IMR-90 (cell line): Measurements from ENCODE around the gene ZNF407. TPM values are rescaled to one million over a fixed set of nuclear protein-coding genes. Genes with fewer than 3 reads are reported as not detected.

Experiments
- ATAC-seq: fragments of 200-7000 bp; cut with Tn5 transposase; 2 replicates; pipeline ENCODE4 v1.9.1; 2020; ENCODE audit warnings: low read depth, mild to moderate bottlenecking, moderate library complexity
- BruUV-seq: library from RNA; stranded (reverse); fragments of 400-500 nt; replicated peaks from 2 replicates; lab custom pipeline; 2021; lab: Mats Ljungman, UMichigan
- CTCF ChIA-PET: fragments of 300-600 bp; formaldehyde crosslinking; extraction: SDS; loops from one replicate; lab custom pipeline; 2021; ENCODE audit warnings: antibody characterized with exemption; lab: Yijun Ruan, JAX
- POLR2A ChIA-PET: fragments of 300-600 bp; sonication (Branson Sonifier 250); formaldehyde crosslinking; loops from one replicate; lab custom pipeline; 2022; ENCODE audit warnings: antibody characterized with exemption; ENCODE audit not compliant: unreplicated experiment; lab: Charles Lee
- DNase-seq: peaks from one replicate; pipeline ENCODE4 v3.0.0; 2013
- H2AFZ ChIP-seq: replicated peaks from 2 replicates; pipeline ENCODE3; 2013; ENCODE audit warnings: low read length, mild to moderate bottlenecking; ENCODE audit not compliant: poor library complexity
- H2AK5ac ChIP-seq: 2 replicates; pipeline ENCODE4 v1.6.1; 2013; ENCODE audit warnings: low read depth, low read length, inconsistent platforms
- H2AK9ac ChIP-seq: replicated peaks from 2 replicates; pipeline ENCODE3; 2013; ENCODE audit warnings: mild to moderate bottlenecking, low read depth, low read length, moderate library complexity; ENCODE audit not compliant: poor library complexity
- H2BK120ac ChIP-seq: 2 replicates; pipeline ENCODE4 v1.6.1; 2013; ENCODE audit warnings: low read depth, low read length, inconsistent platforms
- H2BK15ac ChIP-seq: 3 replicates; pipeline ENCODE4 v1.6.1; 2013; ENCODE audit warnings: low read depth, low read length, inconsistent platforms
- H2BK20ac ChIP-seq: 2 replicates; pipeline ENCODE4 v1.6.1; 2013; ENCODE audit warnings: low read depth, mild to moderate bottlenecking, inconsistent platforms, low read length, moderate library complexity
- H2BK5ac ChIP-seq: 2 replicates; pipeline ENCODE4 v1.6.1; 2013; ENCODE audit warnings: mild to moderate bottlenecking, low read depth, low read length, inconsistent platforms; ENCODE audit not compliant: poor library complexity, severe bottlenecking
- H3K14ac ChIP-seq: replicated peaks from 2 replicates; pipeline ENCODE4 v1.6.1; 2013; ENCODE audit warnings: low read depth, low read length, inconsistent platforms
- H3K18ac ChIP-seq: 2 replicates; pipeline ENCODE4 v1.6.1; 2013; ENCODE audit warnings: low read depth, low read length, control low read depth
- H3K23ac ChIP-seq: 2 replicates; pipeline ENCODE4 v1.6.1; 2013; ENCODE audit warnings: low read depth, low read length, inconsistent platforms
- H3K27ac ChIP-seq: 2 replicates; pipeline ENCODE4 v1.5.1; 2013; ENCODE audit warnings: mild to moderate bottlenecking, control low read depth, low read length; ENCODE audit not compliant: insufficient read depth
- H3K27me3 ChIP-seq: 2 replicates; pipeline ENCODE4 v1.6.1; 2013; ENCODE audit warnings: low read length; ENCODE audit not compliant: control insufficient read depth, insufficient read depth
- H3K36me3 ChIP-seq: 2 replicates; pipeline ENCODE4 v1.6.1; 2013; ENCODE audit warnings: low read length, mixed read lengths; ENCODE audit not compliant: control insufficient read depth, insufficient read depth
- H3K4ac ChIP-seq: 2 replicates; pipeline ENCODE4 v1.6.1; 2013; ENCODE audit warnings: low read depth, low read length, inconsistent platforms
- H3K4me1 ChIP-seq: 2 replicates; pipeline ENCODE4 v1.6.1; 2013; ENCODE audit warnings: low read length, mixed read lengths; ENCODE audit not compliant: control insufficient read depth, insufficient read depth
- H3K4me2 ChIP-seq: 2 replicates; pipeline ENCODE4 v1.6.1; 2013; ENCODE audit warnings: low read depth, mild to moderate bottlenecking, control low read depth, low read length, moderate library complexity
- H3K4me3 ChIP-seq: 2 replicates; pipeline ENCODE4 v1.5.1; 2013; ENCODE audit warnings: low read depth, mild to moderate bottlenecking, control low read depth, low read length, moderate library complexity; ENCODE audit not compliant: insufficient read depth
- H3K56ac ChIP-seq: 2 replicates; pipeline ENCODE4 v1.6.1; 2013; ENCODE audit warnings: low read length, inconsistent platforms; ENCODE audit not compliant: insufficient read depth; ENCODE audit errors: extremely low read depth
- H3K79me1 ChIP-seq, 2 experiments: 2 replicates each; pipeline ENCODE4 v1.6.1; 2013; ENCODE audit warnings: low read length in 2 of 2, inconsistent platforms in 1 of 2, low read depth in 1 of 2
- H3K9ac ChIP-seq: 2 replicates; pipeline ENCODE4 v1.6.1; 2013; ENCODE audit warnings: low read depth, low read length, control low read depth
- H3K9me1 ChIP-seq: 2 replicates; pipeline ENCODE4 v1.6.1; 2013; ENCODE audit warnings: low read length, inconsistent platforms; ENCODE audit not compliant: insufficient read depth
- H3K9me3 ChIP-seq: 2 replicates; pipeline ENCODE4 v1.6.1; 2013; ENCODE audit warnings: low read length; ENCODE audit not compliant: control insufficient read depth, insufficient read depth
- H4K20me1 ChIP-seq: 2 replicates; pipeline ENCODE4 v1.6.1; 2013; ENCODE audit warnings: low read length, inconsistent platforms; ENCODE audit not compliant: insufficient read depth
- H4K5ac ChIP-seq: 2 replicates; pipeline ENCODE4 v1.6.1; 2013; ENCODE audit warnings: mild to moderate bottlenecking, low read depth, low read length, control low read depth
- H4K8ac ChIP-seq, 2 experiments: 2 replicates each; pipeline ENCODE4 v1.6.1; 2013; ENCODE audit warnings: low read depth in 2 of 2, low read length in 2 of 2, control low read depth in 1 of 2, inconsistent platforms in 1 of 2
- H4K91ac ChIP-seq: 2 replicates; pipeline ENCODE4 v1.6.1; 2013; ENCODE audit warnings: low read depth, low read length, inconsistent platforms; ENCODE audit not compliant: insufficient read depth
- BHLHE40 ChIP-seq: fragments of 150-350 bp; IDR thresholded peaks from 2 replicates; pipeline ENCODE4 v1.6.1; 2016; ENCODE audit warnings: mild to moderate bottlenecking, low read depth, low read length
- CEBPB ChIP-seq: IDR thresholded peaks from 2 replicates; pipeline ENCODE4 v1.6.1; 2012; ENCODE audit warnings: low read depth, low read length, improper control_type of control experiment
- CTCF ChIP-seq: conservative IDR thresholded peaks from 2 replicates; pipeline ENCODE4 v1.5.1; 2012; ENCODE audit warnings: mild to moderate bottlenecking, low read depth, low read length, improper control_type of control experiment
- FOS ChIP-seq: fragments of 150-350 bp; IDR thresholded peaks from 2 replicates; pipeline ENCODE4 v1.6.1; 2016; ENCODE audit warnings: low read depth, low read length
- MAFK ChIP-seq: IDR thresholded peaks from 2 replicates; pipeline ENCODE4 v1.6.1; 2012; ENCODE audit warnings: low read depth, low read length, improper control_type of control experiment
- MAZ ChIP-seq: IDR thresholded peaks from 2 replicates; pipeline ENCODE4 v1.6.1; 2012; ENCODE audit warnings: low read depth, mild to moderate bottlenecking, low read length, improper control_type of control experiment, moderate library complexity, borderline replicate concordance
- NFE2L2 ChIP-seq: fragments of 150-350 bp; IDR thresholded peaks from 2 replicates; pipeline ENCODE4 v1.6.1; 2016; ENCODE audit warnings: low read depth, mild to moderate bottlenecking, low read length
- POLR2A ChIP-seq: IDR thresholded peaks from 2 replicates; pipeline ENCODE4 v1.6.1; 2012; ENCODE audit warnings: mild to moderate bottlenecking, low read depth, low read length
- RAD21 ChIP-seq: IDR thresholded peaks from 2 replicates; pipeline ENCODE4 v1.6.1; 2012; ENCODE audit warnings: low read length, improper control_type of control experiment
- RCOR1 ChIP-seq: IDR thresholded peaks from 2 replicates; pipeline ENCODE4 v1.6.1; 2012; ENCODE audit warnings: mild to moderate bottlenecking, low read length, improper control_type of control experiment; ENCODE audit not compliant: insufficient replicate concordance
- RFX5 ChIP-seq: IDR thresholded peaks from 2 replicates; pipeline ENCODE4 v1.8.0; 2012; ENCODE audit warnings: low read depth, mild to moderate bottlenecking, low read length, moderate library complexity
- USF2 ChIP-seq: fragments of 150-350 bp; IDR thresholded peaks from 2 replicates; pipeline ENCODE4 v1.6.1; 2017; ENCODE audit warnings: mild to moderate bottlenecking, antibody characterized with exemption, low read length, low read depth
- WGBS, 2 experiments: methylation state at CpG; one replicate each; pipeline versions ENCODE4 v1.1.5 to v1.1.7; 2013; ENCODE audit warnings: missing lambda C conversion rate in 2 of 2; ENCODE audit not compliant: insufficient read length in 1 of 2; ENCODE audit errors: extremely low coverage in 2 of 2; 5-methylcytosine and 5-hydroxymethylcytosine counted together
- dilution Hi-C: fragments of 300-500 bp; cut with HindIII; formaldehyde crosslinking; loops from one replicate; pipeline ENCODE4 v1.14.3; 2018; ENCODE audit warnings: low sequenced_read_pairs; ENCODE audit not compliant: unreplicated experiment
- in situ Hi-C: fragments of 300-500 bp; cut with MboI; formaldehyde crosslinking; loops from 3 replicates; pipeline ENCODE4 v1.14.3; 2019; ENCODE audit warnings: low sequenced_read_pairs, inconsistent platforms, mixed read lengths
- intact Hi-C: fragments of 100-400 bp; cut with micrococcal nuclease; formaldehyde crosslinking; loops from 2 replicates; pipeline ENCODE4 v1.10.0; 2022
- polyA plus RNA-seq, 3 experiments: library from polyadenylated mRNA; depleted of rRNA; stranded (reverse); fragments of >200 nt; gene quantifications; 2 replicates each; pipeline ENCODE4 v1.2.3, GENCODE V29; 2012; ENCODE audit warnings: low replicate concordance in 1 of 3
- total RNA-seq: library from RNA; depleted of rRNA; stranded (reverse); fragments of >200 nt; gene quantifications from 2 replicates; pipeline ENCODE4 v1.2.3, GENCODE V29; 2012

ZNF407 gene
- total and polyA plus RNA-seq, 2 of the 4 experiments (the other 2 are of a cell fraction), result 3.1 to 20.1 TPM

GRCh38 chr18:74758995-74759394, 161.3 kb downstream of the ZNF407 start:
- Histone ChIP-seq H2AFZ (no peak overlapping the region), H3K79me1 (peaks cover 3 to 9% of the 10 kb centered on the region in 2 experiments; a peak in 1 of 4 replicates), H3K27me3 (no peaks in the 10 kb centered on the region), H3K23ac (no peak overlapping the region), H3K4me3 (no peak overlapping the region), H2BK120ac (no peak overlapping the region), H3K9me3 (no peaks in the 10 kb centered on the region), H2AK9ac (no peak overlapping the region), H2BK20ac (no peak overlapping the region), H3K9ac (no peak overlapping the region), H2AK5ac (no peak overlapping the region), H4K5ac (no peak overlapping the region), H3K4me2 (no peak overlapping the region), H3K56ac (no peak overlapping the region), H3K4me1 (no peaks in the 10 kb centered on the region), H4K91ac (no peak overlapping the region), H3K36me3 (no peaks in the 10 kb centered on the region), H4K8ac (no peak overlapping the region), H2BK15ac (no peak overlapping the region), H2BK5ac (no peak overlapping the region), H3K27ac (no peak overlapping the region), H3K4ac (no peak overlapping the region), H3K18ac (no peak overlapping the region), H3K9me1 (no peaks in the 10 kb centered on the region; the same call in 1 of the 2 replicates), H3K14ac (no peak overlapping the region), H4K20me1 (no peaks in the 10 kb centered on the region)
- ChIA-PET CTCF (no interaction called here), POLR2A (interaction anchor here (0.7 kb wide), 1 partner anchor 27 kb away, joined by 6 read pairs; no protein-coding TSS in a partner anchor)
- no peak for DNase-seq
- no CpG with 5 or more reads among the region's 1 CpG for WGBS, 2 experiments
- in situ Hi-C loops (no loop called here), intact Hi-C loops (no loop called here), dilution Hi-C loops (no loop called here)
- no peak for ATAC-seq
- no TSS peak for BruUV-seq
- TF ChIP-seq FOS (no peak), RFX5 (no peak), NFE2L2 (no peak), CTCF (no peak), USF2 (no peak), MAZ (no peak), CEBPB (no peak), RAD21 (no peak), BHLHE40 (no peak), MAFK (no peak), RCOR1 (no peak), POLR2A (no peak)
